ENCODE measurements around the gene PLA2G2C.
A peak's percentile ranks its signal among the peaks of the same experiment; 100 is the strongest.

Gene PLA2G2C

GRCh38 chr1:20212685-20213331 lies 26.5 kb upstream of the PLA2G2C start:
- DNase-seq (ENCODE audit: low read depth in 1 of 2, low spot score in 1 of 2), result peak in 1 of 2 experiments; percentile 56
- H3K4me3 ChIP-seq (replicated peaks; ENCODE audit: insufficient read depth, low read length), result no peak overlapping the region

GRCh38 chr1:20212085-20212684 lies 25.9 kb upstream of the PLA2G2C start:
- Histone ChIP-seq H3K27ac (replicated peaks) (no peak overlapping the region), H3K27me3 (ENCODE audit: insufficient read depth, poor library complexity, severe bottlenecking) (peaks cover 15% of the 10 kb centered on the region), H3K4me3 (replicated peaks; ENCODE audit: insufficient read depth, low read length) (no peak overlapping the region)
- DNase-seq (ENCODE audit: low read depth in 1 of 2, low spot score in 1 of 2), result no peak
- TF ChIP-seq SPI1 (IDR thresholded peaks at IDR 0.05; ENCODE audit: borderline replicate concordance, low read depth) (no peak), POLR2AphosphoS5 (IDR thresholded peaks at IDR 0.05; ENCODE audit: low read depth) (no peak), GABPA (IDR thresholded peaks at IDR 0.05; ENCODE audit: low read depth) (no peak), CTCF (IDR thresholded peaks at IDR 0.05; ENCODE audit: insufficient read depth, low read length) (no peak), REST (IDR thresholded peaks at IDR 0.05; ENCODE audit: insufficient replicate concordance, low read depth) (no peak)

More at GRCh38 chr1:20212685-20213331, 26.5 kb upstream of the PLA2G2C start:
- Histone ChIP-seq H3K27me3 (ENCODE audit: insufficient read depth, poor library complexity, severe bottlenecking) (peaks cover 15% of the 10 kb centered on the region), H3K27ac (replicated peaks) (no peak overlapping the region)
- TF ChIP-seq CTCF (IDR thresholded peaks at IDR 0.05; ENCODE audit: insufficient read depth, low read length) (peak; percentile 25), SPI1 (IDR thresholded peaks at IDR 0.05; ENCODE audit: borderline replicate concordance, low read depth) (no peak)

- TF ChIP-seq POLR2AphosphoS5 (IDR thresholded peaks at IDR 0.05; ENCODE audit: low read depth) (no peak), GABPA (IDR thresholded peaks at IDR 0.05; ENCODE audit: low read depth) (no peak), SPI1 (IDR thresholded peaks at IDR 0.05; ENCODE audit: borderline replicate concordance, low read depth) (no peak)
- H3K27ac ChIP-seq (replicated peaks), result no peak overlapping the region
- H3K27me3 ChIP-seq (ENCODE audit: insufficient read depth, poor library complexity, severe bottlenecking), result peaks cover 15% of the 10 kb centered on the region
- DNase-seq (ENCODE audit: low read depth in 1 of 2, low spot score in 1 of 2), result no peak
- H3K4me3 ChIP-seq (replicated peaks; ENCODE audit: insufficient read depth, low read length), result no peak overlapping the region
Measured at GRCh38 chr1:20211511-20211931, 25.2 kb upstream of the PLA2G2C start.

GRCh38 chr1:20210736-20211460 lies 24.6 kb upstream of the PLA2G2C start:
- no peak overlapping the region for H3K4me3 ChIP-seq (replicated peaks; ENCODE audit: insufficient read depth, low read length)
- H3K27me3 ChIP-seq (ENCODE audit: insufficient read depth, poor library complexity, severe bottlenecking), result peaks cover 15% of the 10 kb centered on the region
- no peak for DNase-seq (ENCODE audit: low read depth in 1 of 2, low spot score in 1 of 2)
- H3K27ac ChIP-seq (replicated peaks), result no peak overlapping the region
- TF ChIP-seq SPI1 (IDR thresholded peaks at IDR 0.05; ENCODE audit: borderline replicate concordance, low read depth), result no peak

- no peak for DNase-seq (ENCODE audit: low read depth in 1 of 2, low spot score in 1 of 2)
- Histone ChIP-seq H3K27ac (replicated peaks) (no peak overlapping the region), H3K4me3 (replicated peaks; ENCODE audit: insufficient read depth, low read length) (no peak overlapping the region), H3K27me3 (ENCODE audit: insufficient read depth, poor library complexity, severe bottlenecking) (peaks cover 12% of the 10 kb centered on the region)
- TF ChIP-seq SPI1 (IDR thresholded peaks at IDR 0.05; ENCODE audit: borderline replicate concordance, low read depth), result no peak
Measured at GRCh38 chr1:20209471-20209870, 23.2 kb upstream of the PLA2G2C start.

- H3K27ac ChIP-seq (replicated peaks), result no peak overlapping the region
- TF ChIP-seq GABPA (IDR thresholded peaks at IDR 0.05; ENCODE audit: low read depth) (no peak), REST (IDR thresholded peaks at IDR 0.05; ENCODE audit: insufficient replicate concordance, low read depth) (no peak), SPI1 (IDR thresholded peaks at IDR 0.05; ENCODE audit: borderline replicate concordance, low read depth) (no peak), POLR2AphosphoS5 (IDR thresholded peaks at IDR 0.05; ENCODE audit: low read depth) (no peak), CTCF (IDR thresholded peaks at IDR 0.05; ENCODE audit: insufficient read depth, low read length) (no peak)
- DNase-seq (ENCODE audit: low read depth in 1 of 2, low spot score in 1 of 2), result no peak
- H3K27me3 ChIP-seq (ENCODE audit: insufficient read depth, poor library complexity, severe bottlenecking), result peaks cover 2% of the 10 kb centered on the region
- H3K4me3 ChIP-seq (replicated peaks; ENCODE audit: insufficient read depth, low read length), result no peak overlapping the region
Measured at GRCh38 chr1:20207546-20207945, 21.2 kb upstream of the PLA2G2C start.
